GM19397 (cell line): ENCODE data around the gene SHPK.

Experiments used
- ATAC-seq: cut with Tn5 transposase; IDR thresholded peaks from one replicate; pipeline ENCODE4 v1.9.1; 2021; ENCODE audit warnings: mild to moderate bottlenecking, moderate library complexity; ENCODE audit not compliant: unreplicated experiment

Gene SHPK

GRCh38 chr17:3663102-3664011 lies 27.3 kb upstream of the SHPK start:
- ATAC-seq: no peak

- ATAC-seq: no peak
These were observed 24.4 kb upstream of the SHPK start for GRCh38 chr17:3660311-3660891.

- ATAC-seq: no peak
These were observed 23.6 kb upstream of the SHPK start for GRCh38 chr17:3659541-3660111.

- ATAC-seq: no peak
These were observed 22.9 kb upstream of the SHPK start for GRCh38 chr17:3658784-3659449.

GRCh38 chr17:3657874-3658783 lies 22.1 kb upstream of the SHPK start:
- no peak for ATAC-seq

- ATAC-seq: no peak
These were observed 21.5 kb upstream of the SHPK start for GRCh38 chr17:3657588-3657869.

- no peak for ATAC-seq
These were observed 20.9 kb upstream of the SHPK start for GRCh38 chr17:3656755-3657587.

- ATAC-seq: no peak
These were observed 20.3 kb upstream of the SHPK start for GRCh38 chr17:3656353-3656752.

- no peak for ATAC-seq
These were observed 19.7 kb upstream of the SHPK start for GRCh38 chr17:3655766-3656165.

- ATAC-seq: no peak
These were observed 11.9 kb upstream of the SHPK start for GRCh38 chr17:3647769-3648555.

- no peak for ATAC-seq
These were observed 11.2 kb upstream of the SHPK start for GRCh38 chr17:3647251-3647650.

- no peak for ATAC-seq
These were observed 9.3 kb upstream of the SHPK start for GRCh38 chr17:3645310-3645709.

- no peak for ATAC-seq
These were observed 7.9 kb upstream of the SHPK start for GRCh38 chr17:3643889-3644349.

GRCh38 chr17:3641717-3642486 lies 5.9 kb upstream of the SHPK start:
- ATAC-seq: no peak

- ATAC-seq: no peak
These were observed 5.0 kb upstream of the SHPK start for GRCh38 chr17:3641014-3641413.

GRCh38 chr17:3639981-3640596 lies 4.0 kb upstream of the SHPK start:
- ATAC-seq: no peak

- ATAC-seq: peak; percentile 15
These were observed 891 bp upstream of the SHPK start for GRCh38 chr17:3636908-3637373.
